ENCODE results near the gene ADGRB3. TPM values are rescaled to one million over a fixed set of nuclear protein-coding genes. Genes with fewer than 3 reads are reported as not detected.

Gene ADGRB3
- total RNA-seq, 1 experiment from 2014 or later, result not detected

DNA sequence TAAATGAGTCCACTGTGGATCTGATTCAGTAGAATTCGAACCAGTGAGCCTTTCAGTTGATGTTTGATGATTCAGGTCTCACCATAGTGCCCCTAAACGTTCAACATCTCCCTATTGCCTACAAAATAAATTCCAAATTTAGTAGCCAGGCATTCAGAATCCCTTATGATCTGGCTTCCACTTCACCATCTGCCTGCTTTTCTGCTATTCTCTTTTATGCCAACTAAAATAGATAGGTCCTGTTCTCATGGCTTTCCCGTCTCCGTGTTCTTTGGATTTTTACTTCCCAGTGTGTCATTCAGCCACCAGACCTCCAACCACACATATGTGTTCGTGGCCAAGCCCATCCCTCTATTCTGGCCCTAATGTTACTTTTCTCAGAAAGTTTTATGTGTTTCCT is 751.3 kb downstream of the ADGRB3 start:
- no peak for TF ChIP-seq CTCF (IDR thresholded peaks at IDR 0.05; ENCODE audit: unreplicated experiment)
- no peak for DNase-seq (ENCODE audit: unreplicated experiment)
- no peaks in the 10 kb centered on the region for H3K36me3 Mint-ChIP-seq (ENCODE audit: insufficient read depth, unreplicated experiment)
- peaks cover 80% of the 10 kb centered on the region for H3K27me3 Mint-ChIP-seq (ENCODE audit: insufficient read depth, unreplicated experiment)
- H3K27ac Mint-ChIP-seq (ENCODE audit: low read depth, unreplicated experiment), result no peak overlapping the region
- H3K4me1 Mint-ChIP-seq (ENCODE audit: insufficient read depth, unreplicated experiment), result no peaks in the 10 kb centered on the region
- intact Hi-C loops (cut with micrococcal nuclease), result no loop called here
- BruUV-seq (replicated peaks), result no TSS peak
- H3K4me3 Mint-ChIP-seq (ENCODE audit: unreplicated experiment), result no peak overlapping the region
- CTCF ChIA-PET, result interaction anchor here (0.6 kb wide), 1 partner anchor 12 kb away, joined by 3 read pairs; no protein-coding TSS in a partner anchor
- H3K9me3 Mint-ChIP-seq (ENCODE audit: unreplicated experiment), result no peaks in the 10 kb centered on the region
- POLR2A ChIA-PET, result no interaction called here

DNA sequence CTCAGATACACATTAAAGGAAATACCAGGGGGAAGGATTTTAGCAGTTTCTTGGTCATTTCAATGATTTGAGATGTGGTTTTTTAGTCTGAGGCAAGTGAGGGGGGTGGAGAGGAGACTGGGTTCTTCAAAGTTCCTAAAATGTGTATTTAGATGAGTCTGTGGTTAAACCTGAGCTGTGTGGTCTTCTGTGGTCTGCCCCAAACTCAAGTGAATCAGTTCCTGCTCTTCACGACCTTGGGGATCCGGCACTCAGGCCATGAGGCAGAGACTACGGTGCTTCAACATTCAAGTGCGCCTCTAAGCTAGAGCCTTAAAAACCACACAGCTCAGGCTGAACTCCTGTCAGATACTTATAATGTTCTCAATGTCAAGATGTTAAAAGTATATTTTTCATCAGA is 755.0 kb downstream of the ADGRB3 start:
- no peak for DNase-seq (ENCODE audit: unreplicated experiment)
- ChIA-PET POLR2A (no interaction called here), CTCF (interaction anchor here (0.6 kb wide), 2 partner anchors 186 to 318 kb away, joined by 3 read pairs; no protein-coding TSS in a partner anchor)
- BruUV-seq (replicated peaks), result no TSS peak
- no peak for TF ChIP-seq CTCF (IDR thresholded peaks at IDR 0.05; ENCODE audit: unreplicated experiment)
- intact Hi-C loops (cut with micrococcal nuclease), result no loop called here
- Mint-ChIP-seq H3K4me3 (ENCODE audit: unreplicated experiment) (no peak overlapping the region), H3K27ac (ENCODE audit: low read depth, unreplicated experiment) (no peak overlapping the region), H3K9me3 (ENCODE audit: unreplicated experiment) (no peaks in the 10 kb centered on the region), H3K27me3 (ENCODE audit: insufficient read depth, unreplicated experiment) (peaks cover 78% of the 10 kb centered on the region), H3K4me1 (ENCODE audit: insufficient read depth, unreplicated experiment) (no peaks in the 10 kb centered on the region), H3K36me3 (ENCODE audit: insufficient read depth, unreplicated experiment) (no peaks in the 10 kb centered on the region)

DNA sequence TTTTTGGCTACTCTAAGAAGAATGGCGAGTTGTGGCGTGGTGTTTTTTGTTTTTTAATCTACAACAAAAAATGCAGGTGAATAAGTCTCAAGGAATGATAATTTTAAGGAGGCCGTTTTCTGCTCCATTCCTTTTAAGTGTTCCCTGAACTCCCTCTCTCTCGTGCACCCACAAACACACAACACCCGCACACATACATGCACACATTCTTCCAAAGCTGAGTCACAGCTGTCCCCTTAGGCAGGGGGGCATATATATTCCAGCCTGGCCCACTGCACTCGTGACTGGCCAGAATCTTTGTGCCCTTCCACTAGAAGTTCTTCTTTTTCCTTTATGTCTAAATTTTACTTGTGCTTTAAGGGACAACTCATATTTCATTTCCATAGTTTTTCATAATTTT is 756.0 kb downstream of the ADGRB3 start:
- Mint-ChIP-seq H3K9me3 (ENCODE audit: unreplicated experiment) (no peaks in the 10 kb centered on the region), H3K4me1 (ENCODE audit: insufficient read depth, unreplicated experiment) (no peaks in the 10 kb centered on the region), H3K36me3 (ENCODE audit: insufficient read depth, unreplicated experiment) (no peaks in the 10 kb centered on the region), H3K27ac (ENCODE audit: low read depth, unreplicated experiment) (no peak overlapping the region), H3K4me3 (ENCODE audit: unreplicated experiment) (no peak overlapping the region), H3K27me3 (ENCODE audit: insufficient read depth, unreplicated experiment) (peaks cover 77% of the 10 kb centered on the region)
- intact Hi-C loops (cut with micrococcal nuclease), result no loop called here
- no peak for DNase-seq (ENCODE audit: unreplicated experiment)
- no peak for TF ChIP-seq CTCF (IDR thresholded peaks at IDR 0.05; ENCODE audit: unreplicated experiment)
- ChIA-PET POLR2A (no interaction called here), CTCF (no interaction called here)
- BruUV-seq (replicated peaks), result no TSS peak

DNA sequence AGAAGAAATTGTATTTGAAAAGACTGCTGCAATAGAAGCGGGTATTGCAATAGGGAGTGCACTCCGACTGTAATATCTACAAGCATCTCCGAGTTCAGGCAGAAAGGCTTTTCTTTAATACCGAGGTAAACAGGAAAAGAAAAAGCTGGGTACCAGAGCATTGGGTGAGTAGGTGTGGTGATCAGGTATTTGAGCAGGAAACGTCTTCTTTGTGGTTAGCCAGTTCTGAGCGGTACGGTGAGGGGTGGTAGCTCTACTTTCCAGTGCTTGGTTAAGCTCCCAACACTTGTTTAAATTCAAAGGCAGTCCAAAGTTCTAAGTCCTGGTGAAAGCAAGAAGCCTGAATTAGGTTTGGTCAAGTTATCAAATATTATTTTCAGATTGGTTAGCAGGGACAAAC is 757.7 kb downstream of the ADGRB3 start:
- intact Hi-C loops (cut with micrococcal nuclease), result no loop called here
- Mint-ChIP-seq H3K4me3 (ENCODE audit: unreplicated experiment) (no peak overlapping the region), H3K9me3 (ENCODE audit: unreplicated experiment) (no peaks in the 10 kb centered on the region), H3K36me3 (ENCODE audit: insufficient read depth, unreplicated experiment) (no peaks in the 10 kb centered on the region), H3K4me1 (ENCODE audit: insufficient read depth, unreplicated experiment) (no peaks in the 10 kb centered on the region), H3K27me3 (ENCODE audit: insufficient read depth, unreplicated experiment) (peaks cover 74% of the 10 kb centered on the region), H3K27ac (ENCODE audit: low read depth, unreplicated experiment) (no peak overlapping the region)
- CTCF ChIA-PET, result interaction anchor here (0.5 to 1.0 kb wide), 4 partner anchors 11 to 142 kb away, joined by 3 read pairs; no protein-coding TSS in a partner anchor
- POLR2A ChIA-PET, result no interaction called here
- BruUV-seq (replicated peaks), result no TSS peak
- DNase-seq (ENCODE audit: unreplicated experiment), result no peak
- no peak for TF ChIP-seq CTCF (IDR thresholded peaks at IDR 0.05; ENCODE audit: unreplicated experiment)
